ENCODE data around the gene FLII. TPM values are rescaled to one million over a fixed set of nuclear protein-coding genes. Genes with fewer than 3 reads are reported as not detected.
"Not testable (repeated sequence)": the region's sequence is repeated elsewhere in the genome, so short reads cannot be mapped to it uniquely, and the experiment has no call there.

The FLII gene
- total RNA-seq (100 to 1,000 TPM; 142 to 203 (median 162) TPM), polyA plus RNA-seq (100 to 1,000 TPM; 254 to 282 TPM)

DNA sequence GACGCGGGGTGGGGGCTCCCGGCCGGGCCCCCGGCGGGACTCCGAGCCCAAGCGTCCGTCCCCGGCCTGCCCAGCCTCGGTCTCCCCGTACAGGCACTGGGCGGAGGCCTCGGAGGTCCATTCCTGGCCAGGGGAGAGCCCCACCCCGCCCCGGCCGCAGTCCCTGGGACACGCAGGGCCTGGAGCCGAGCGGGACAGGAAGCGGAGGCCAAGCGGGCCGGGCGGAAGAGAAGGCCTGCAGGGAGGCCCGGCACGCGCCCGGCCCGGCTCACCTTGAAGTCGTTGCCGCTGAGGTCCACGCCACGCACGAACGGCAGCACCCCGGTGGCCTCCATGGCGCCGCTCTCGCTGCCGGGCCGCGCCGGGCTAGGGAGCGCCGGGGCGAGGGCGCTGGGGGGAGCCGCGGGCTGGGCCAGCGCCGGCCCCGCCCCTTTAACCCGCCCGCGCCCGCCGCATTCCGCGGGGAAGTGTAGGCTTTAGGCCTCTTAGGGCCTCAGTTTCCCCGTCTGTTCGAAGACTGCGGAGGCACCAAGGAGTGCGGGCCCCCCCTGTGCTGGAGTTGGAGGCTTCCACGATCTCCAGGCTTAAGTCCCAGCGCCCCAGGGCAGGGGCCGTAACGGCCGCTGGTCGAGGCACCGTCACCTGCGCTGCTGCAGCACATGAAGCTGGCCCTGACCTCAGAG is at the start of gene FLII:
Gene FLII, minus strand, starts transcription at position 383 of the 683 bp plus-strand sequence. Its CDS starts 48 bp downstream, at position 335.
- peak; percentile 52 to 67 (median 58) for ATAC-seq
- FAIRE-seq, result no peak

DNA sequence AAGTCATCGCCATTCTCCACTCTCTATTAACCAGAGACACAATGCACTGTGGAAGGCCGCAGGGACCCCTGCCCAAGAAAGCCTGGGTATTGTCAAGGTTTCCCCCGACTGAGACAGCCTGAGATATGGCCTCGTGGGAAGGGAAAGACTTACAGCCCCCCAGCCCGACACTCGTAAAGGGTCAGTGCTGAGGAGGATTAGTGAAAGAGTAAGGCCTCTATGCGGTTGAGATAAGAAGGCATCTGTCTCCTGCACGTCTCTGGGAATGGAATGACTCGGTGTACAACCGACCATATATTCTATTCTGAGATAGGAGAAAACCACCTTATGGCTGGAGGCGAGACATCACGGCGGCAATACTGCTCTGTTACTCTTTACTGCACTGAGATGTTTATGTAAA is 44.7 kb upstream of the FLII start:
- H3K27ac ChIP-seq; ATAC-seq; intact Hi-C loops (cut with DNase I); DNase-seq; H3K9me3 ChIP-seq; H3K4me3 ChIP-seq; FAIRE-seq; H3K4me1 ChIP-seq; H3K27me3 ChIP-seq: not testable (repeated sequence)
- 90 to 94% methylated on average over 13 of the region's 13 CpGs for WGBS, 2 donors
- peaks cover 0 to 55% (median 12%) of the 10 kb centered on the region in 3 donors for H3K36me3 ChIP-seq

More for the DNA sequence above, at the start of gene FLII:
- TF ChIP-seq, protein P1, sequence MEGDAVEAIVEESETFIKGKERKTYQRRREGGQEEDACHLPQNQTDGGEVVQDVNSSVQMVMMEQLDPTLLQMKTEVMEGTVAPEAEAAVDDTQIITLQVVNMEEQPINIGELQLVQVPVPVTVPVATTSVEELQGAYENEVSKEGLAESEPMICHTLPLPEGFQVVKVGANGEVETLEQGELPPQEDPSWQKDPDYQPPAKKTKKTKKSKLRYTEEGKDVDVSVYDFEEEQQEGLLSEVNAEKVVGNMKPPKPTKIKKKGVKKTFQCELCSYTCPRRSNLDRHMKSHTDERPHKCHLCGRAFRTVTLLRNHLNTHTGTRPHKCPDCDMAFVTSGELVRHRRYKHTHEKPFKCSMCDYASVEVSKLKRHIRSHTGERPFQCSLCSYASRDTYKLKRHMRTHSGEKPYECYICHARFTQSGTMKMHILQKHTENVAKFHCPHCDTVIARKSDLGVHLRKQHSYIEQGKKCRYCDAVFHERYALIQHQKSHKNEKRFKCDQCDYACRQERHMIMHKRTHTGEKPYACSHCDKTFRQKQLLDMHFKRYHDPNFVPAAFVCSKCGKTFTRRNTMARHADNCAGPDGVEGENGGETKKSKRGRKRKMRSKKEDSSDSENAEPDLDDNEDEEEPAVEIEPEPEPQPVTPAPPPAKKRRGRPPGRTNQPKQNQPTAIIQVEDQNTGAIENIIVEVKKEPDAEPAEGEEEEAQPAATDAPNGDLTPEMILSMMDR (IDR thresholded peaks at IDR 0.05), result no peak
- Histone ChIP-seq H3K27me3 (no peaks in the 10 kb centered on the region), H3K4me1 (peaks cover 22 to 45% (median 36%) of the 10 kb centered on the region in 3 donors), H3K27ac (peak within 1 kb of the TSS; percentile 86 to 94 (median 94)), H3K4me3 (peak within 1 kb of the TSS; percentile 67 to 99 (median 84)), H3K36me3 (peaks cover 0 to 18% (median 15%) of the 10 kb centered on the region in 3 donors), H3K9me3 (no peaks in the 10 kb centered on the region)
- peak in 5 of 6 donors; percentile 41 to 90 (median 58) for DNase-seq
- 0 to 1% methylated on average over 65 to 71 of the region's 71 CpGs for WGBS, 2 donors
- intact Hi-C loops (cut with DNase I), result no loop called here

DNA sequence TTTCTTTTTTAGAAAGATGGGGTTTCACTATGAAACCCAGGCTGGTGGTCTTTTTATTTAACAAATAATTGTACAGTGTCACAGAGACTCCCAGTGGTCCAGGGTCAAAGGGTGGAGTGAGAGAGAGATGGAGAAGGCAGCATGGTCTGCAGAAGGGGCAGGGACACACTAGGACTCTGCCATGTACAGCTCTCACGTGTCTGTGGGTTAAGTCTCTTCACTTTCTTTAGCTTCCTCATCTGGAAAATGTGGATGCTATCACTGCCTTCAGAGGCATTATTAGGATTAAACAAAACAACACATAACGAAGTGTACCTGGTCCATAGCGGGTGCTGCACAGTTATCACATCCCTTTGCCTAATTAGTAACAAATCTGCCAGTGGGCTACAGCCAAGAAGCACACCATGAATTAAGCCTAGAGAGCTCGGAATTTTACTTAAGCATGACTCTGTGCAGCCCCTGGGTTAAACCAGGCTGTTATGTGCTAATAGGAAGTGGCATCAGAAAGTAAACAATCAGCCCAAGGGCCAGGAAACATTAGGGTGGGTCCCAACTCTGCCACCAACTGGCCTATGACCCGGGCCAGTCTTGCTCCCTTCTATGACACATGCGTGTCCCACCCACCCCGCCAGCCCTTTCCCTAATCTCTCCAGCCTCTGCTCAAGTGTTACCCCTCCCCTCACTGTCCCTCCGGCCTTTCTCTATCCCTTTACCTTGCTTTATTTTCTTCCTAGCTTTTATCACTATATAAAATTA is 42.4 kb upstream of the FLII start:
- ATAC-seq (peak in 1 of 4 donors; percentile 32), DNase-seq (no peak), FAIRE-seq (no peak)
- Histone ChIP-seq H3K27ac (no peak overlapping the region), H3K9me3 (no peaks in the 10 kb centered on the region), H3K36me3 (peaks cover 0 to 40% (median 12%) of the 10 kb centered on the region in 3 donors), H3K27me3 (no peaks in the 10 kb centered on the region), H3K4me1 (no peaks in the 10 kb centered on the region), H3K4me3 (no peak overlapping the region)
- intact Hi-C loops (cut with DNase I), result no loop called here
- TF ChIP-seq, protein P1 (IDR thresholded peaks at IDR 0.05), result no peak
- 92% methylated on average over 8 of the region's 8 CpGs for whole genome bisulfite sequencing, 2 donors

DNA sequence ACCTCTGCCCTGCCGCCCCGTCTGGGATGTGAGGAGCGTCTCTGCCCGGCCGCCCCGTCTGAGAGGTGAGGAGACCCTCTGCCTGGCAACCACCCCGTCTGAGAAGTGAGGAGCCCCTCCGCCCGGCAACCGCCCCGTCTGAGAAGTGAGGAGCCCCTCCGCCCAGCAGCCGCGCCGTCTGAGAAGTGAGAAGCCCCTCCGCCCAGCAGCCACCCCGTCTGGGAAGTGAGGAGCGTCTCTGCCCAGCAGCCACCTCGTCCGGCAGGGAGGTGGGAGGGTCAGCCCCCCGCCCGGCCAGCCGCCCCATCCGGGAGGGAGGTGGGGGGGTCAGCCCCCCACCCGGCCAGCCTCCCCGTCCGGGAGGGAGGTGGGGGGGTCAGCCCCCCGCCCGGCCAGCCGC is 39.5 kb upstream of the FLII start:
- FAIRE-seq; intact Hi-C loops (cut with DNase I); DNase-seq; H3K9me3 ChIP-seq; ATAC-seq; H3K4me1 ChIP-seq; H3K4me3 ChIP-seq; H3K27ac ChIP-seq; H3K27me3 ChIP-seq: not testable (repeated sequence)
- peaks cover 0 to 31% (median 12%) of the 10 kb centered on the region in 3 donors for H3K36me3 ChIP-seq
- WGBS, 2 donors, result 95 to 96% methylated on average over 13 to 29 of the region's 30 CpGs

DNA sequence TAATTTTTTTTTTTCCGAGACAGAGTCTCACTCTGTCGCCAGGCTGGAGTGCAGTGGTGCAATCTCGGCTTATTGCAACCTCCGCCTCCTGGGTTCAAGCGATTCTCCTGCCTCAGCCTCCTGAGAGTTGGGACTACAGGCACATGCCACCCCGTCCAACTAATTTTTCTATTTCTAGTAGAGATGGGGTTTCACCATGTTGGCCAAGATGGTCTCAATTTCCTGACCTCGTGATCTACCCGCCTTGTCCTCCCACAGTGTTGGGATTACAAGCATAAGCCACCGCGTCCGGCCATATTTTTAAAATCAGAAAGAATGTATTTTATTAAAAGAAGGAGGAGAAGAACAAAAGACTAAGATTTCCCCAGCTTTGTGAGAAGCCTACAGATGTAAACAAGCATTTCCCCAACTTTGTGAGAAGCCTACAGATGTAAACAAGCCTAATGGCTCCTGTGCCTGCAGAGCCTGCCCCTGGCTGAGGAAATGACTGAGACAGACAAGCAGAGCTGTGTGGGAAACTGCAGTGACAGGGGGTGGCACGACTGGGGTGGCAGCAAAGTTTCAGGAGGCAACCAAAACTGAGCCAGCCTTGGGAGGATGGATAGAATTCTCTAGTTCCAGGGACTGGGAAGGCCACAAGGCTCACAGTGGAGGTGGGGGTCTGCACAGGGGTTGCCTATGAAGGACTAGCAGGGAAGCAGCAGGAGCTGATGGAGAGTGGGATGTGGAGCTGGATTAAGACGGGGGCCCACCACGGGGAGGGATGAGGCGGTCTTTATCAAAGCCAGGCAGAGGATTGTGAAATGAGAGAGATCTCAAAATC is 33.4 kb upstream of the FLII start:
- DNase-seq (no peak), ATAC-seq (no peak), FAIRE-seq (no peak)
- Histone ChIP-seq H3K27me3 (no peaks in the 10 kb centered on the region), H3K4me1 (no peaks in the 10 kb centered on the region), H3K9me3 (no peaks in the 10 kb centered on the region), H3K36me3 (peaks cover 0 to 17% (median 16%) of the 10 kb centered on the region in 3 donors), H3K27ac (no peak overlapping the region), H3K4me3 (no peak overlapping the region)
- TF ChIP-seq, protein P1 (IDR thresholded peaks at IDR 0.05), result no peak
- 94% methylated on average over 15 of the region's 15 CpGs for WGBS, 2 donors
- intact Hi-C loops (cut with DNase I), result no loop called here

Measured in pancreas (tissue), 10 donors.